Right renal cortex interstitium (tissue), 3 donors: ENCODE results near the gene COG5. TPM values are rescaled to one million over a fixed set of nuclear protein-coding genes. Genes with fewer than 3 reads are reported as not detected.
"Not testable (repeated sequence)": the region's sequence is repeated elsewhere in the genome, so short reads cannot be mapped to it uniquely, and the experiment has no call there.

Source experiments
- DNase-seq, 3 donors: peaks; one replicate each; pipeline ENCODE4 v3.0.0-alpha.2; 2013; ENCODE audit warnings: low read depth in 3 of 3, low spot score in 2 of 3
- polyA plus RNA-seq, 3 donors: library from polyadenylated mRNA; unstranded; fragments of 120-200 nt; gene quantifications; one replicate each; pipeline ENCODE4 v1.2.1, GENCODE V29; 2013; ENCODE audit not compliant: insufficient read length in 3 of 3

Gene COG5
- polyA plus RNA-seq, 3 donors: 31.1 to 44.2 (median 33.2) TPM

DNA sequence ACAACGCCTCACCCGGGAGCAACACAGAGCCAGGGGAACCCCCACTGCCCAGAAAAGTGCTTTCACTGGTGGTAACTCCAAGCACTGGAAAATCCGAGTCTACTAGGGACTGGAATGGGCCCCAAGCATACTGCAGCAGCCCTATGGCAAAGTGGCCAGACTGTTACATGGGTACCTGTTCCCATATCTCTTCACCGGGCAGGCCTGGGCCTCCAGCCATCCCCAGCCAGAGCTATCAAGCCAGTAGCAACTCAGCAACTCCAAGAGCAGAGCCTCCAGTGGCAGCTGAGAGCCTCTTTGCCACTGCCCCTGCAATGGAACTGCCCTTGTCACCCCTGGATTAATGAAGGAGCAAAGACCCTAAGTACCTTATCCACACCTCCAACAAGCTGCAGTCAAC, 321.5 kb downstream of the COG5 start:
- no peak for DNase-seq

DNA sequence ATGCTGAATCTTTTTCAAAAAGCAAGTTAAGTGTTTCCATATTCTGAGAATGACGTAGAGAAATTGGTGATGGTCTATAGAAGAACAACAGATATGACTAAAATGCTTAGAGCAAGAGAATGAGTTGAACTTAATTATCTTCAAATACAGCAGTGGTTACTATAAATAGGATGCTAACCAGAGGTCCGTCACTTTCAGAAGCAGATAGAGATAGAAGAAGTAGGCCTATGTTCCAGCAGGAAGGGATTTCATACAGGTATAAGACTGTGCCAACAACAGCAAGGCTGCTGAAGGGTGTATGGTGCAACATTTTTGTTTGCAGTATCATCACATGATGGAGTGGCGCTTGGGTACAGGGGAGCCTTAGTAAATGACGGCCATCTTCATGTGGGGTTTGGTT, 326.3 kb downstream of the COG5 start:
- no peak for DNase-seq

DNA sequence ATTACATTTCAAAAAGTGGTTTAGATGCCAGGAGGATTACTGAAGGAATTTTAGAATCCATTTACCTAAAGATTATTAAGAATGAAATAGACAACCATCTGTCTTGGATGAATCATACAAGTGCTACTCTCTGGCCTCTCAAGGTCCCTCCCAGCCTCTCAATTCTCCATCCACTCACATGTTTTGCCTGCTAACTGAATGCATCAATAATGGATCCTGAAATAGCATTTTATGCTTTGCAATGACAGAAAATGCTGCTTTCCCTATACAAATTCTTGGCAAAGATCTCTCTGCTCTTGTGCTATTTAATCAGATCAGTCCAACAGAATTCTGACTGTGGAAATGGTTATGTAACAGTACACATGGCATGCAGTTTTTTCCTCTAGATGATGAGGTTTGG, 326.9 kb downstream of the COG5 start:
- DNase-seq: no peak

DNA sequence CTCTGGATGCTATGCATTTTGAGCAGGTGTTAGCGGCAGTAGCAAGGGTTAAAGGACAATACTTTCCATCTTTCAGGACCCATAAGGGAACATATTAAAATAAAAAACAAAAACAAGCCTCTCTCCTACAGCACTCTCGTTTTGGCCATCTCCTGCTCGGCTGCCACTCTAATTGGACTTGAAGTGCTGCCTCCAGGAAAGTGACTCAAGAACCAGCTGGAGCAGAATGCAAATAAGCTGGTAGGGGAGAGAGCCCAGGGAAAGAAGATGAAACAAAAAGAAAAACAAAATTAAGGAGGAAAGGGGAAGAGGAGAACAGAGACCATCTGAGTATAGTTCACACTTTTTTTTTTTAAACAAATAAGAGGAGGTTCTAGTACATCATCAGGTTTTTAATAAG, 329.3 kb downstream of the COG5 start:
- no peak for DNase-seq

DNA sequence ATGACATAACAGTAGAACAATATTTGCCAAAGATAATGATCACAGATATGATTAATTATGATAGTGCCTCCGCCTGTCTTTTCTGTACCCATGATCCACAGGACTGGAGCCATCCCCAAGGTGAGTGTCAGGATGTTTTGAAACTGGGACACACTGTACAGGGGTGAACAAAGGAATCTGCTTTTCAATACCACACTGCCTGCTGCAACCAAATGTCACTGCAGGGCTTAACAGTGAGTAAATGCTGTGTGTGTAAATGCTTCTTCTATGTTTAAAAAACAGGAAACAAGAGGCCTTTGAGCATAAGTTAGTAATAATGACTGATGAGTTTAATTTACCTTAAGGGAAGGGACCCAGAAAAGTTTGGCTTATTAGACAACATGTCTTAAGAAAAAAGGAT, 329.7 kb downstream of the COG5 start:
- no peak for DNase-seq

DNA sequence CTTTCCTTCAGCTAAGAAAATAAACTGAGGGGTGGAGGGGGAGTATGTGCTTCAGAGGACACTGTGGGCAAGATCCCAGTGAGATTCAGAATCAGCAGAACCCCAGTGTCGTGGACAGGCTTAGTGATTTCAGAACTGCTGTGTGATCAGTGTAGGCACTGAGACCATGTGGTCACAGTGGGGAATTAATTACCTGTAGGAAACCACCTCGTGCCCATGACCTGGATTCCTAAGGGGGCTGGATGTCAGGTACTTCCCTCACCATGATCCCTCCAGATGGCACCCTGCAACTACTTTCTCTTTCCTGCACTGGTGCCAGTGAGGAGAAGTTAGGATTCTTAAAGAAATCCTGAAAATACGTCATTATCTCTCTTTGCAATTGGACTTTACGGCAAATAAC, 330.5 kb downstream of the COG5 start:
- no peak for DNase-seq

DNA sequence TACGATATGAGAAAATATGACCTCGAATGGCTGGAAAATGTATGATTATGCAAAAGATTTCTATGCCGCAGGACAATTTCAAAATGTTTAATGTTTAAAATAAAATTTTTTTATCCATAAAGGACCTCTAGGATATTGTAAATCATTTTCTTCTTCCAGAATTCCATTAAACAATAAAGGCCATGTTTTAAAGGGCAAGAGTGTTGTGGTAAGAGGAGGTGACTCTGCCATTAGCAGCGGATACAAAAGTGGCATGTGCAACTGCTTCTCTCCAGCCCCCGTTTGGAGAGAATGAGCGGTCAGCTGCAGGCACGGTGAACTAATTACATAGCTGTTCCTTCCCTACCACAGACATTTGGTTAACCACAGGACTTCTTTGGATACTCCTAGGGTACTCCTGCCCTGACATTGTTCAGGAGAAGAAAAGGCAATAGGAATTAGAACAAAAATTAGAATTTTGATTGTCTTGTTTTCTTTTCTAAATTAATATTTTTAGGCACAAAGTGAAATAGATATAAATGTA, 331.1 kb downstream of the COG5 start:
- no peak for DNase-seq

DNA sequence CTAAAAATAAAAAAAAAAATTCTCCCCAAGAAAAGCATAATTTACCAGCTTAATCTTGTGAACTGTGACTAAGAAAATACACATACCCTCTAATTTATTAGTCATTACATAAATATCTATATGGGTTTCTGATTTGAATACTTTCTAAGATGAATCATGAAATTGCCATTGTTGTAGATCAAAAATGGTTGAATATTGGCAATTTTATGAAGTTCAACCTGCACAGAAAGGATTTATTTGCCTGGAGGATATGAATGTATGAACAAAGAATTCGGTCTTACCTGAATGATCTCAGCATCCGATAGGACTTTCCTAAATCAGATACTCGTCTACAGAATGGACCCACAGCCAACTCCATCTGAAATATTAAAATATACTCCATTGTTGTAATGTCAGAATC, 333.4 kb downstream of the COG5 start:
- no peak for DNase-seq

DNA sequence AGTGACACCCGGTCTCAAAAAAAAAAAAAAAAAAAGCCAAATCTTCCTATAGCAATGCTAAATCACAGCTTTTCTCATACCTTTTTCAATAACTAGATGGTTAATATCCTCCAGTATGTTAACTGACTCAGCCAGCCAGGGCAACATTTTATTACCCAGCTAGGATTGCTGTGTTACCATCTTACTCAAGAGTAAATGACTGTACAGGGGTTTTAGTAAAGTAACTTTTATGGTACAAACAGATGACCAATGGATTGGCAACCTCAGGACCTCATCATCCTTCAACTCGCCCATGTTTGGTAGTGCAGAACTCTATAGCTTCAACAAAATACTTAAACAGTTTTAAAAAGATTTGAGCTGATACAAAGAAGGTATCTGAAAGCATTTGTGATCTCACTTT, 335.4 kb downstream of the COG5 start:
- DNase-seq: no peak

DNA sequence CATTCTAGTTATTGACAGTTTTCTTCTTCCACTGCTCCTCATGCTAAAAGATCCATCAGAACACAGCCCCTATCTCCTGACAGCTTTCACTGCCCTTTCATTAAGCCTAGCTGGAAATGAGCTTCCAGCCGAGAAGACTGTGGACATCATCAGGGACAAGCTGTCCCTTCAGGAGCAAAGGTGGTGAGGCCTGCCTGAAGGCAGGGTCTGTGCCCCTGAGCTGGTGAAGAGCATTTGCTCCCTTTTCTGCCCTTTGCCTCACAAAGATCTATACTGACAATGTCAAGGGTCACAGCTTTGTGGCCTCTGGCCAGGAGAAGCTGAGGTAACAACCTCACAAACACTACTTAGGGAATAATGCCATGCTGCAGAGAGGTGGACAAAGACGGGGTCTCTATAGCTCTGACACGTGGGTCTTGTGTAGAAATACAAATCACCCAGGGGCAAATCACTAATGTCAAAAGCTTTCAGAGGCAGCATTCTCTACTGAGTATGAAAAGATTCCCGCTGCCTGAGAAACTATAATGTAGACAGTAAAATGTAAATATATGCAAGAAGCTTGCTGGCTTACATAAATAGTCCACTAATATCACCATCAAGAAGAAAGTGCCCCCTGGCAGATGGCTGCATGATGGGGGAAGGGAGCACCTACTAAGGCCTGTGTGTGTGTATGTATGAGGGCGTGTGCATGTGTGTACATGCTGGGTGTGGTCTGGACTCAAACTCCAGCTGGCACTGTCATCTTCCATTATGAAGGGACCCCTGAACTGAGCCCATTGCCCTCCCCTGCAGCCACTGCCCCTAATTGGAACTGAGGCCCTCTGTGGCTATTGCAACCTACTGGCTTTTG, 339.1 kb downstream of the COG5 start:
- no peak for DNase-seq

DNA sequence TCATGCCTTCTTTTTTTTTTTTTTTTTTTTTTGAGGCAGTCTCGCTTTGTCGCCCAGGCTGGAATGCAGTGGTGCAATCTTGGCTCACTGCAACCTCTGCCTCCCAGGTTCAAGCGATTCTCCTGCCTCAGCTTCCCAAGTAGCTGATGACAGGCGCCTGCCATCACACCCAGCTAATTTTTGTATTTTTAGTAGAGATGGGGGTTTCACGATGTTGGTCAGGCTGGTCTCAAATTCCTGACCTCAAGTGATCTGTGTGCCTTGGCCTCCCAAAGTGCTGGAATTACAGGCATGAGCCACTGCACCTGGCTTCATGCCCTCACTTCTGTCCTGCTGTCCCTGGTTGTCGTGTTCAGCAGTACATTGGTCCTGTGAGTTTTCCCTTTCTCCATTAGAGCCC, 342.9 kb downstream of the COG5 start:
- DNase-seq: not testable (repeated sequence)

DNA sequence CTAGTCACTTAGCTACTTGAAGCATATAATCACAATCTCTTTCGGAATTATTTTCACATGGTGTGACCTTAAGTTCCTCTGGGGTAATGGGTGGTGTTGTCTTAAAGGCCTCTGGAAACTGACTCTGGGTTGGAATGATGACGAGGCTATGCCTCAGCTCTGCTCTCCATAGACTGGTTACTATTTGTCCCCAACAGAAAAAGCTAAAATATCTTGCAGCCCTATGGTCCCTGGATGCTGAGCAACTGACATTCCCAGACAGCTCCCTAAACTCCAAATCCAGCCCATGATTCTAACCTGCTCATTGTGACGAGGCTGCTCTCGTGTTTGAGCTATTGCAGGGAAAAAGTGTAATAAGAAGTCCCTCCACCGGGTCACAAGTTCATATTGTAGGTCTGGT, 343.4 kb downstream of the COG5 start:
- no peak for DNase-seq

DNA sequence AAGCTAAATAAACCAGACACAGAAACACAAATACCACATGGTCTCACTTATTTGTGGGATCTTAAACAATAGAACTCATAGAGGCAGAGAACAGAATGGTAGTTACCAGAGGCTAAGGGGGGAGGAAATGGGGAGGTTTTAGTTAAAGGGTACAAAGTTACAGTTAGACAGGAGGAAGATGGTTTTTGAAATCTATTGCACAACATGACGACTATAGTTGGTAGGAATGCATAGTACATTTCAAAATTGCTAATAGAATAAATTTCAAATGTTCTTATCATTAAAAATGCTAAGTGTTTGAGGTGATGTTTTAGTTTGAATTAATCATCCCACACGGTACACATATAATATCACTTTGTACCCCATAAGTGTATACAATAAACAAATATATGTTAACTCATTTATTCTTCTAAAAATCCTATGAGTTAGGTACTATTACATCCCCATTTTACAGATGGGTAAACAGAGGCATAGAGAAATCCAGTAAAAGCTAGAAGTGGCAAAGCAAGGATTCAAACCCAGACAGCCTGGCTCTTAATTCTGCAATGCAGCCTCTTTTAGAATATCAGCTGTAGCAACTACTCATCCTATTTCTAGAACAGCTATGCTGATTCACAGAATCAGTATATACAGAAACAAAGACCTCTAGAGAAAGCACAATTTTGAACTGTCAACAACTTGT, 344.0 kb downstream of the COG5 start:
- no peak for DNase-seq

DNA sequence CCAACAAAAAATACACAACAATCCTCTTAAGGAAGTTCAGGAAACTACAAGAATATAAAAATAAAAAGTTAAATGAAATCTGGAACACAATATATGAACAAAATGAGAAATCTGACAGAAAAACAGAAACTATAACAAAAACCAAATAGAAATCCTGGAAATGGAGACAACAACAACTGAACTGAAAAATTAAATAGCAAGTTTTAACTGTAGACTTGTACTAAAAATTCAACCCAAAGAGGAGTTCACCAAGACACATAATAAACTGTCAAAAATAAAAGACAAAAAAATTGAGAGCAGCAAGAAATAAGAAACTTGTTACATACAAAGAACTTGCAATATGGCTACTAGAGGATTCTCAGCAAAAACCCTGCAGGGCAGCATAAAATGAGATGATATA, 349.8 kb downstream of the COG5 start:
- no peak for DNase-seq

DNA sequence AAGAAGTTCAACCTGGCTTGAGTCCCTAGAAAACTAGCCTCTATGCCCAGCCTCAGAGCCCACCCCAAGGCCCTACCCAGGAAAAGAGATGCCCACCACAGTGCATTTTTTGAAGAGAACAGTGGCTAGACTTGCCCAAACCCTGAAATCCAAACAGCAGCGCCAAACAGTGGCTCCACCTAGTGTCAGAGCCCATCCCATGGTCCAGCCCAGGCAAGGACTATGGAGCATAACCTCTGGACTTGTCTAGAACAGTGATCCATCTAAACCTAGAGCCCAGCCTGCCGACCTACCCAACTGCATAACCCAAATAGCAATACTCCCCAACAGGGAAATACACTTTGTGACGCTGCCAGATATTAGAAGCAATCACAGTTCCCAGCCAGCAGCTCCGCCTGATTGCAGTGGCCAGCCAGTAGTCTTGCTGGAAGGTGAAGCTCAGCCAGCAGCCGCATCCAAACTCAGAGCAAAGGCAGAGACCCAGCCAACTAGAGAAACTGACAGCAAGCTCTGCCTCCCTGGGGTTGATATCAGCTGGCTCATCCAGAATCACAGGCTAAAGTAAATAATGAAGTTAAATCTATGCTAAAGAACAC, 350.4 kb downstream of the COG5 start:
- DNase-seq: no peak

DNA sequence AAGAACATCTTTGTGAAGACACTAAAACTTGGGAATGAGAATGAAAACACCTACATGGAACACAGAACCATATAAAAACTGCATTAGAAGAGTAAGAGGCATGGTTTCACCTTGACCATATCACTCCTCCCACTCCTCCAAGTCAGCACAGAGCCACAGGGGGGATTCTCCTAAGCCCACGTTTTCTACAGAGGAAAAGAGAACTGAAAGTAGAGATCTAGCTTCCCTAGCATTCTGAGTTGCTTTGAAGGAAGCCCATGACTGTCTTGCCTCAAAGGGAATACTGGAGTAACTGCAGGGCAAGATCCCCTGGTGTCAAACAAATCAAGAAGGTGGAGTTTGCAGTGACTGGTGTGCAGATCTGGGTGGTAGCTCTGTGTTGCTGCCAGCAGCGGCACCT, 351.0 kb downstream of the COG5 start:
- no peak for DNase-seq

DNA sequence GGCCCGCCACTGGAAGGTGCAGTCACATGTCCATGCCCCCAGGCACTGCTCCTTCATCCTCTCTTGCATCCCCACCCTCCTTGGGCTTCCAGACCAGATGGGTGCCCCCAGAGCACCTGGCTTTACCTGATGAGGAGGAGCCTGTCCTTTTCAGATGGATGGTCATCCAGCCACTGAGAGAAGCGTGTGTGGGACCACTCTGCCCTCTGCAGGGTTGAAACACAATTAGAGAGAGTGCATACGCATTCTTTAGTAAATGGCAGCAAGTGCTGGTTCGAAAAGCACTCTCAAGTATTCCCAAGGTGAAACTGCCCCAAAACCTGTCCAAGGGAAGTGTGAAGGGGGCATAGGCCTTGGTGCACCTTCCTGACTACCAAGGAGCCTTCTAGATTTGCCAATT, 353.3 kb downstream of the COG5 start:
- no peak for DNase-seq

DNA sequence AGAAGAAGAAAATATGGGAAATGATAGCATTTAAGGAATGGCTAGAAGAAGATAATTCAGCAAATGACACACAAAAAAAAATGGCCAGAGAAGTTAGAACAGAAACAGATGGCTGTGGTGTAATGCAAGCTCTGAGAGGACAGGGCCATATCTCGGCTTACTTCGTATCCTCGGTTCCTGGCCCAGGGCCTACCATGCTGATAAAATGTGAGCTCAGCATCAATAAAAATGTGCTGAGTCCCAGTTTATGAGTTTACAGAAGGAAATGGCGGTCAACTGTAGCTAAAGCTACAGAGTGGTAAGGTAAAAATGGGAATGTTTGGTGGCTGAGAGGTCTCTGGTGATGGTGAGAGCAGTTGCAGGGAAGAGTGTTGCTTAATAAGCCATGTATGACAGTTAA, 354.2 kb downstream of the COG5 start:
- no peak for DNase-seq

DNA sequence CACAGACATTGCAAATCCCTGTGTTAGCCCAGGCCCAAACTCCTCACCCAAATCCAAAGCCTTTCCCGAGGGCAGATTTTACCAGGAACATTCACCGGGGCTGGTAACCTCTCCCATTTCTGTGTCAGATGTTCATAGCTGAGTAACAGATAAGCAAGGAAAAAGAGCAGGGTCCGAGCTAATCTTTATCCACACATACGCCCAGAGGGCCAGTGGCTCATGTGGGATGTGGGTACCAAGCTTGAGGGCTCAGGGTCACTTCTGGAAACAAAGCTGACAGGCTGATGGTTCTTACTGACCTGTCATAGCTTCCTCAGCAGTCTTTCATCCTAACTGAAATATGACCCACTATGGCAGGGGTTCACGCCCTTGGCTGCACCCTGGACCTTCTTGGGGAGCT, 355.2 kb downstream of the COG5 start:
- DNase-seq: no peak

DNA sequence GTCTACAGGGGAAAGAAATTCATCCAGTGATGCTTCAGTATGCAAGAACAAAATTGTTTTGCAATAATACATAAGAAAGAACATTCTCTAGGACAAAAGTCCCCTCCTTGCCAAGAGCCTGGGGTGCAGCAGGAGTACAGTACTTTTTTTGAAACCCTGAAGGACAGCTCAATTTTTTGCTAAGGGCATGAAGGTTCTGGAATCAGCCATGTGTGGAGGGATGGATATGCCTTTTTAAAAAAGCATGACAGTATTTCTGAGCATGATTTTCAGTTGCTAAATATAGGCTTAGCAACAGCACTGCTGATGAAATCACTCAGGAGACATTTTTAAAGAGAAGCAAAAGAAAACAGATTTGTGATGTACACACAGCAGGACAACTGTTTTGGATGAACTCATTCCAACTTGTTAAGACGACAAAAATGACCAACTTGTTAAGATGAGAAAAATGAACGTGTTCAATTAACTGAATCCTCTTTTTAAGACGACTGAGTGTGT, 355.6 kb downstream of the COG5 start:
- DNase-seq: no peak

DNA sequence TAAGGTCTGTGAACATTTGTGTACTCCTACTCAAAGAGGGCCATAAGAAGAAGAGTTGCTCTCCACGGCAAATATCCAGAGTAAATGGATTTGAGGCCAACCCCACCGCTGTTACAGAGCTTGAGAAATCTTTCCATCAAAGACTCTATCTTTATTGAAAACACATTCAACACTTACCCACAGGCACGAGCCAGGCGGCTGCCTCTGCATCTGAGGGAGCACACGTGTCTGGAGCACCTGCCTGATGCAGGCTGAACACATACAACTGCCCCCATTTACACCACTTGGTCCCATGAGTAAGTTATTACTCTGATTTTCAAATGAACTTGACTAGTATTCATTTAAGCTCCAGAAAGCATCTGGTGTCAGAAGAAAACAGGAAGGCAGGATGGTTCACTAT, 356.3 kb downstream of the COG5 start:
- DNase-seq: no peak

DNA sequence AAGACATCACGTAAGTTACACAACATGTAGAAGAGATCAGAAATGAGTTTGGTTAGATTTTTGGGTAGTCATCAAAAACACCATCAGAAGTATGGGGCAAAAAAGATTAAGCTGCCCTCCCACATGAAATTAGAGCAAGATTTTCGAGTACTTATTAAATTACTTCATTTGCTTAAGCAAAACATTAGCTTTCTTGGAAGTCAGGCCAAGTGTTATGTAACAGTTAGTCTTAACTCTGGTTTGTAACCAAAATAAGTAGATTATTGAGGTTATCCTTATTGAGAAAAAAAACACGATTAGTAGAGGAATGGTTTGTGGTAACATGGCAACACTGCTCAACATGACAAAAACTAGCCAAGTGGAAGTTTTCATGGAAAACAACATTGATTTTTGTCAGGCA, 357.0 kb downstream of the COG5 start:
- DNase-seq: no peak
